Neural cell (in vitro differentiated cells): ENCODE data around the gene AP5Z1. TPM values are rescaled to one million over a fixed set of nuclear protein-coding genes. Genes with fewer than 3 reads are reported as not detected.
"Not testable (repeated sequence)": the region's sequence is repeated elsewhere in the genome, so short reads cannot be mapped to it uniquely, and the experiment has no call there.

Experiments used
- H2AFZ ChIP-seq: fragments of 200-600, 300-800 bp; sonication (generic), shearing (Covaris generic); 2 replicates; pipeline ENCODE4 v1.6.0; 2014; ENCODE audit warnings: low read depth, mild to moderate bottlenecking, antibody characterized with exemption, low read length, moderate library complexity
- H3F3A ChIP-seq: fragments of 200-600 bp; shearing (Covaris generic); 2 replicates; pipeline ENCODE4 v1.6.1; 2016; ENCODE audit warnings: mild to moderate bottlenecking, moderate library complexity, mixed read lengths, antibody characterized with exemption, low read length; ENCODE audit not compliant: insufficient read depth, poor library complexity, severe bottlenecking
- H3K27ac ChIP-seq: fragments of 200-600, 300-800 bp; sonication (generic), shearing (Covaris generic); 2 replicates; pipeline ENCODE4 v1.5.1; 2014; ENCODE audit warnings: mild to moderate bottlenecking, low read length, moderate library complexity
- H3K27me3 ChIP-seq: fragments of 300-800, 200-600 bp; sonication (generic), shearing (Covaris generic); 2 replicates; pipeline ENCODE4 v1.6.0; 2014; ENCODE audit warnings: mild to moderate bottlenecking, low read depth, low read length, moderate library complexity; ENCODE audit not compliant: insufficient read depth
- H3K36me3 ChIP-seq: fragments of 300-800, 200-600 bp; sonication (generic), shearing (Covaris generic); 2 replicates; pipeline ENCODE4 v1.5.1; 2014; ENCODE audit warnings: mild to moderate bottlenecking, antibody characterized with exemption, low read length, moderate library complexity; ENCODE audit not compliant: insufficient read depth
- H3K4me2 ChIP-seq: fragments of 300-800, 200-600 bp; sonication (generic), shearing (Covaris generic); 2 replicates; pipeline ENCODE4 v1.6.0; 2014; ENCODE audit warnings: mild to moderate bottlenecking, low read length
- H3K4me3 ChIP-seq: fragments of 300-800, 200-600 bp; sonication (generic), shearing (Covaris generic); 2 replicates; pipeline ENCODE4 v1.5.1; 2014; ENCODE audit warnings: mild to moderate bottlenecking, low read length, moderate library complexity
- H3K79me2 ChIP-seq: fragments of 200-600 bp; shearing (Covaris generic); replicated peaks from 2 replicates; pipeline ENCODE4 v1.6.0; 2014; ENCODE audit warnings: mild to moderate bottlenecking, low read length, moderate library complexity; ENCODE audit not compliant: insufficient read depth
- H3K9ac ChIP-seq: fragments of 300-800, 200-600 bp; sonication (generic), shearing (Covaris generic); 2 replicates; pipeline ENCODE4 v1.6.1; 2016; ENCODE audit warnings: mild to moderate bottlenecking, low read length, mixed read lengths
- H3K9me2 ChIP-seq: fragments of 200-600 bp; shearing (Covaris generic); 2 replicates; pipeline ENCODE4 v1.6.1; 2016; ENCODE audit warnings: mild to moderate bottlenecking, low read length, mixed read lengths; ENCODE audit not compliant: insufficient read depth
- H3K9me3 ChIP-seq: fragments of 200-600, 300-800 bp; sonication (generic), shearing (Covaris generic); 2 replicates; pipeline ENCODE4 v1.6.1; 2016; ENCODE audit warnings: mild to moderate bottlenecking, mixed run types, low read length, moderate library complexity, mixed read lengths
- H4K20me1 ChIP-seq: fragments of 200-600 bp; shearing (Covaris generic); 2 replicates; pipeline ENCODE4 v1.6.1; 2016; ENCODE audit warnings: mild to moderate bottlenecking, mixed run types; ENCODE audit not compliant: insufficient read depth
- EZH2 ChIP-seq: fragments of 200-600, 300-800 bp; shearing (Covaris generic), sonication (generic); IDR thresholded peaks from 2 replicates; pipeline ENCODE4 v1.6.1; 2014; ENCODE audit warnings: antibody characterized with exemption, low read length, borderline replicate concordance, mild to moderate bottlenecking; ENCODE audit not compliant: insufficient read depth, poor library complexity, severe bottlenecking
- MXI1 ChIP-seq: fragments of 450-650 bp; conservative IDR thresholded peaks from 2 replicates; pipeline ENCODE4 v1.6.1; 2014; ENCODE audit warnings: antibody characterized with exemption, mild to moderate bottlenecking; ENCODE audit not compliant: poor library complexity, severe bottlenecking
- polyA plus RNA-seq: library from polyadenylated mRNA; depleted of rRNA; stranded (reverse); fragments of >200 nt; gene quantifications from 2 replicates; pipeline ENCODE4 v1.2.3, GENCODE V29; 2014
- TF ChIP-seq, protein P1 (sequence below): fragments of 450-650 bp; IDR thresholded peaks from 2 replicates; pipeline ENCODE4 v1.5.1; 2014; ENCODE audit warnings: antibody characterized with exemption, mild to moderate bottlenecking, moderate library complexity; ENCODE audit not compliant: poor library complexity, severe bottlenecking
- TF ChIP-seq, protein P2 (sequence below): IDR thresholded peaks from 2 replicates; pipeline ENCODE4 v1.6.1; 2012; ENCODE audit warnings: borderline replicate concordance

Gene AP5Z1
- polyA plus RNA-seq, 1 donor from 2014 or later = 36.9 TPM

DNA sequence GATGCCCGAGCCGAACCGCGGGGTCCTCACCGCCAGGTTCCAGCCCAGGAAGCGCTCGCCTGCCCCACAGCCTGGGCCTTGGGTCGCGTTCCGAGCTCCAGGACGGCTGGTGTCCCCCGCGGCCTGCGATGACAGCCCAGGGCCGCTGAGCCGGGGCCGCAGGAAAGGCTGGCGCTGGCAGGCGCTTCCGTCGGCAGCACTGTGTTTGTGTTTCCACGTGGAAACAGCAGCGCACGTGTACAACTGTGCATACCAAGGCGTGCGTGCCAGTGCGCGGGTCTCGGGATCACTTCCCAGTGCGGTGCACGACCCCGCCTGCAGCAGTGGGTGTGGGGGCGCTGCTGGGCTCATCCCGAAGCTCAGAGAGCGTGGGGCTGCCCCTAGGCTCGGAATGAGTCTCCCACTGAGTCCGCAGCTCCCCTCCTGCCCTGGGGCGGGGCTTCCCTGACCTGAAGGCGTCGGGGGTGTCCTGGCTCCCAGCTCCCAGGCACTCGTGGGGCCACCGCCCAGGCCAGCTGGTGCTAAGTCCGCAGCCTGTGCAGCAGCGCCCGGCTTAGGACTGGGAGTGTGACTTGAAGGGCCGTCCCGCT is 17.2 kb downstream of the AP5Z1 start:
- no peak overlapping the region for H3K9ac ChIP-seq
- H3K79me2 ChIP-seq = no peaks in the 10 kb centered on the region
- no peak overlapping the region for H2AFZ ChIP-seq
- no peaks in the 10 kb centered on the region for H3K27me3 ChIP-seq
- TF ChIP-seq MXI1 (peak; percentile 85), EZH2 (no peak)
- TF ChIP-seq, protein P1, sequence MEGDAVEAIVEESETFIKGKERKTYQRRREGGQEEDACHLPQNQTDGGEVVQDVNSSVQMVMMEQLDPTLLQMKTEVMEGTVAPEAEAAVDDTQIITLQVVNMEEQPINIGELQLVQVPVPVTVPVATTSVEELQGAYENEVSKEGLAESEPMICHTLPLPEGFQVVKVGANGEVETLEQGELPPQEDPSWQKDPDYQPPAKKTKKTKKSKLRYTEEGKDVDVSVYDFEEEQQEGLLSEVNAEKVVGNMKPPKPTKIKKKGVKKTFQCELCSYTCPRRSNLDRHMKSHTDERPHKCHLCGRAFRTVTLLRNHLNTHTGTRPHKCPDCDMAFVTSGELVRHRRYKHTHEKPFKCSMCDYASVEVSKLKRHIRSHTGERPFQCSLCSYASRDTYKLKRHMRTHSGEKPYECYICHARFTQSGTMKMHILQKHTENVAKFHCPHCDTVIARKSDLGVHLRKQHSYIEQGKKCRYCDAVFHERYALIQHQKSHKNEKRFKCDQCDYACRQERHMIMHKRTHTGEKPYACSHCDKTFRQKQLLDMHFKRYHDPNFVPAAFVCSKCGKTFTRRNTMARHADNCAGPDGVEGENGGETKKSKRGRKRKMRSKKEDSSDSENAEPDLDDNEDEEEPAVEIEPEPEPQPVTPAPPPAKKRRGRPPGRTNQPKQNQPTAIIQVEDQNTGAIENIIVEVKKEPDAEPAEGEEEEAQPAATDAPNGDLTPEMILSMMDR = no peak
- TF ChIP-seq, protein P2, sequence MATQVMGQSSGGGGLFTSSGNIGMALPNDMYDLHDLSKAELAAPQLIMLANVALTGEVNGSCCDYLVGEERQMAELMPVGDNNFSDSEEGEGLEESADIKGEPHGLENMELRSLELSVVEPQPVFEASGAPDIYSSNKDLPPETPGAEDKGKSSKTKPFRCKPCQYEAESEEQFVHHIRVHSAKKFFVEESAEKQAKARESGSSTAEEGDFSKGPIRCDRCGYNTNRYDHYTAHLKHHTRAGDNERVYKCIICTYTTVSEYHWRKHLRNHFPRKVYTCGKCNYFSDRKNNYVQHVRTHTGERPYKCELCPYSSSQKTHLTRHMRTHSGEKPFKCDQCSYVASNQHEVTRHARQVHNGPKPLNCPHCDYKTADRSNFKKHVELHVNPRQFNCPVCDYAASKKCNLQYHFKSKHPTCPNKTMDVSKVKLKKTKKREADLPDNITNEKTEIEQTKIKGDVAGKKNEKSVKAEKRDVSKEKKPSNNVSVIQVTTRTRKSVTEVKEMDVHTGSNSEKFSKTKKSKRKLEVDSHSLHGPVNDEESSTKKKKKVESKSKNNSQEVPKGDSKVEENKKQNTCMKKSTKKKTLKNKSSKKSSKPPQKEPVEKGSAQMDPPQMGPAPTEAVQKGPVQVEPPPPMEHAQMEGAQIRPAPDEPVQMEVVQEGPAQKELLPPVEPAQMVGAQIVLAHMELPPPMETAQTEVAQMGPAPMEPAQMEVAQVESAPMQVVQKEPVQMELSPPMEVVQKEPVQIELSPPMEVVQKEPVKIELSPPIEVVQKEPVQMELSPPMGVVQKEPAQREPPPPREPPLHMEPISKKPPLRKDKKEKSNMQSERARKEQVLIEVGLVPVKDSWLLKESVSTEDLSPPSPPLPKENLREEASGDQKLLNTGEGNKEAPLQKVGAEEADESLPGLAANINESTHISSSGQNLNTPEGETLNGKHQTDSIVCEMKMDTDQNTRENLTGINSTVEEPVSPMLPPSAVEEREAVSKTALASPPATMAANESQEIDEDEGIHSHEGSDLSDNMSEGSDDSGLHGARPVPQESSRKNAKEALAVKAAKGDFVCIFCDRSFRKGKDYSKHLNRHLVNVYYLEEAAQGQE = no peak
- H3K4me3 ChIP-seq = peak overlapping the region; percentile 57
- no peak overlapping the region for H3K27ac ChIP-seq
- no peaks in the 10 kb centered on the region for H3K9me2 ChIP-seq
- H3K36me3 ChIP-seq = no peaks in the 10 kb centered on the region
- H3F3A ChIP-seq = no peaks in the 10 kb centered on the region
- no peak overlapping the region for H3K4me2 ChIP-seq
- no peaks in the 10 kb centered on the region for H4K20me1 ChIP-seq
- no peaks in the 10 kb centered on the region for H3K9me3 ChIP-seq

DNA sequence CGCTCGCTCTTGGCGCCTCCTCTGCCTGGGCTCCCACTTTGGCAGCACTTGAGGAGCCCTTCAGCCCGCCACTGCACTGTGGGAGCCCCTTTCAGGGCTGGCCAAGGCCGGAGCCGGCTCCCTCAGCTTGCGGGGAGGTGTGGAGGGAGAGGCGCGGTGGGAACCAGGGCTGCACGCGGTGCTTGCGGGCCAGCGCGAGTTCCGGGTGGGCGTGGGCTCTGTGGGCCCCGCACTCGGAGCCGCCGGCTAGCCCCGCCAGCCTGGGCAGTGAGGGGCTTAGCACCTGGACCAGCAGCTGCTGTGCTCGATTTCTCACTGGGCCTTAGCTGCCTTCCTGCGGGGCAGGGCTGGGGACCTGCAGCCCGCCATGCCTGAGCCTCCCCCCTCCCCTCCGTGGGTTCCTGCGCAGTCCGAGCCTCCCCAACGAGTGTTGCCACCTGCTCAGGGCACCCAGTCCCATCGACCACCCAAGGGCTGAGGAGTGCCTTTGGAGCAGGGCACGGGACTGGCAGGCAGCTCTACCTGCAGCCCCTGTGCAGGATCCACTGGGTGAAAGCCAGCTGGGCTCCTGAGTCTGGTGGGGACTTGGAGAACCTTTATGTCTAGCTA is 18.1 kb downstream of the AP5Z1 start:
- H2AFZ ChIP-seq, H3K9me2 ChIP-seq, H3F3A ChIP-seq, H3K79me2 ChIP-seq, H3K9ac ChIP-seq, H3K36me3 ChIP-seq, H3K4me2 ChIP-seq, H3K4me3 ChIP-seq, H3K9me3 ChIP-seq, H4K20me1 ChIP-seq, H3K27ac ChIP-seq, H3K27me3 ChIP-seq: not testable (repeated sequence)

DNA sequence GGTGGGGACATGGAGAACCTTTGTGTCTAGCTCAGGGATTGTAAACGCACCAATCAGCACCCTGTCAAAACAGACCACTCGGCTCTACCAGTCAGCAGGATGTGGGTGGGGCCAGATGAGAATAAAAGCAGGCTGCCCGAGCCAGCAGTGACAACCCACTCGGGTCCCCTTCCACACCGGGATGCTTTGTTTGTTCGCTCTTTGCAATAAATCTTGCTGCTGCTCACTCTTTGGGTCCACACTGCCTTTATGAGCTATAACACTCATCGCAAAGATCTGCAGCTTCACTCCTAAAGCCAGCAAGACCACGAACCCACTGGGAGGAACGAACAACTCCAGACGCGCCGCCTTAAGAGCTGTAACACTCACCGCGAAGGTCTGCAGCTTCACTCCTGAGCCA is 18.7 kb downstream of the AP5Z1 start:
- not testable (repeated sequence) for H3K9me2 ChIP-seq, H2AFZ ChIP-seq, H3K4me3 ChIP-seq, H3K27ac ChIP-seq, H3F3A ChIP-seq, H3K4me2 ChIP-seq, H3K9ac ChIP-seq, H3K9me3 ChIP-seq, H4K20me1 ChIP-seq, H3K27me3 ChIP-seq, H3K79me2 ChIP-seq, H3K36me3 ChIP-seq
